ENCODE data around the gene IL1RAPL1.

IL1RAPL1 gene

GRCh38 chrX:29876733-29877132 is 1289.5 kb downstream of the IL1RAPL1 start:
- no peaks in the 10 kb centered on the region for H3K4me1 ChIP-seq (ENCODE audit: control insufficient read depth, insufficient read depth, low read length)
- H3K9me3 ChIP-seq (ENCODE audit: control insufficient read depth, insufficient read depth, low read length): no peaks in the 10 kb centered on the region
- H3K9ac ChIP-seq (ENCODE audit: low read depth, low read length): no peak overlapping the region
- no peak overlapping the region for H3K4me3 ChIP-seq (ENCODE audit: low read depth, low read length)
- H3K27me3 ChIP-seq (ENCODE audit: control insufficient read depth, insufficient read depth, low read length): no peaks in the 10 kb centered on the region
- no peaks in the 10 kb centered on the region for H3K36me3 ChIP-seq (ENCODE audit: control insufficient read depth, insufficient read depth, low read length)

GRCh38 chrX:29880977-29881376 is 1293.7 kb downstream of the IL1RAPL1 start:
- Histone ChIP-seq H3K27me3 (ENCODE audit: control insufficient read depth, insufficient read depth, low read length) (no peaks in the 10 kb centered on the region), H3K4me3 (ENCODE audit: low read depth, low read length) (no peak overlapping the region), H3K9me3 (ENCODE audit: control insufficient read depth, insufficient read depth, low read length) (no peaks in the 10 kb centered on the region), H3K36me3 (ENCODE audit: control insufficient read depth, insufficient read depth, low read length) (no peaks in the 10 kb centered on the region), H3K9ac (ENCODE audit: low read depth, low read length) (no peak overlapping the region), H3K4me1 (ENCODE audit: control insufficient read depth, insufficient read depth, low read length) (no peaks in the 10 kb centered on the region)

- H3K9me3 ChIP-seq (ENCODE audit: control insufficient read depth, insufficient read depth, low read length): no peaks in the 10 kb centered on the region
- no peaks in the 10 kb centered on the region for H3K27me3 ChIP-seq (ENCODE audit: control insufficient read depth, insufficient read depth, low read length)
- no peaks in the 10 kb centered on the region for H3K4me1 ChIP-seq (ENCODE audit: control insufficient read depth, insufficient read depth, low read length)
- H3K9ac ChIP-seq (ENCODE audit: low read depth, low read length): no peak overlapping the region
- no peak overlapping the region for H3K4me3 ChIP-seq (ENCODE audit: low read depth, low read length)
- no peaks in the 10 kb centered on the region for H3K36me3 ChIP-seq (ENCODE audit: control insufficient read depth, insufficient read depth, low read length)
Measured at GRCh38 chrX:29890004-29890403, 1302.8 kb downstream of the IL1RAPL1 start.

GRCh38 chrX:29890646-29891200 is 1303.5 kb downstream of the IL1RAPL1 start:
- no peaks in the 10 kb centered on the region for H3K36me3 ChIP-seq (ENCODE audit: control insufficient read depth, insufficient read depth, low read length)
- no peak overlapping the region for H3K9ac ChIP-seq (ENCODE audit: low read depth, low read length)
- no peaks in the 10 kb centered on the region for H3K27me3 ChIP-seq (ENCODE audit: control insufficient read depth, insufficient read depth, low read length)
- no peak overlapping the region for H3K4me3 ChIP-seq (ENCODE audit: low read depth, low read length)
- no peaks in the 10 kb centered on the region for H3K4me1 ChIP-seq (ENCODE audit: control insufficient read depth, insufficient read depth, low read length)
- H3K9me3 ChIP-seq (ENCODE audit: control insufficient read depth, insufficient read depth, low read length): no peaks in the 10 kb centered on the region

- H3K9ac ChIP-seq (ENCODE audit: low read depth, low read length): no peak overlapping the region
- no peak overlapping the region for H3K4me3 ChIP-seq (ENCODE audit: low read depth, low read length)
- H3K9me3 ChIP-seq (ENCODE audit: control insufficient read depth, insufficient read depth, low read length): no peaks in the 10 kb centered on the region
- no peaks in the 10 kb centered on the region for H3K27me3 ChIP-seq (ENCODE audit: control insufficient read depth, insufficient read depth, low read length)
- no peaks in the 10 kb centered on the region for H3K36me3 ChIP-seq (ENCODE audit: control insufficient read depth, insufficient read depth, low read length)
- no peaks in the 10 kb centered on the region for H3K4me1 ChIP-seq (ENCODE audit: control insufficient read depth, insufficient read depth, low read length)
Measured at GRCh38 chrX:29902004-29902403, 1314.8 kb downstream of the IL1RAPL1 start.

- Histone ChIP-seq H3K4me3 (ENCODE audit: low read depth, low read length) (no peak overlapping the region), H3K27me3 (ENCODE audit: control insufficient read depth, insufficient read depth, low read length) (no peaks in the 10 kb centered on the region), H3K9me3 (ENCODE audit: control insufficient read depth, insufficient read depth, low read length) (no peaks in the 10 kb centered on the region), H3K36me3 (ENCODE audit: control insufficient read depth, insufficient read depth, low read length) (no peaks in the 10 kb centered on the region), H3K9ac (ENCODE audit: low read depth, low read length) (no peak overlapping the region), H3K4me1 (ENCODE audit: control insufficient read depth, insufficient read depth, low read length) (no peaks in the 10 kb centered on the region)
Measured at GRCh38 chrX:29903360-29903759, 1316.1 kb downstream of the IL1RAPL1 start.

- Histone ChIP-seq H3K27me3 (ENCODE audit: control insufficient read depth, insufficient read depth, low read length) (no peaks in the 10 kb centered on the region), H3K9me3 (ENCODE audit: control insufficient read depth, insufficient read depth, low read length) (no peaks in the 10 kb centered on the region), H3K4me3 (ENCODE audit: low read depth, low read length) (no peak overlapping the region), H3K4me1 (ENCODE audit: control insufficient read depth, insufficient read depth, low read length) (no peaks in the 10 kb centered on the region), H3K9ac (ENCODE audit: low read depth, low read length) (no peak overlapping the region), H3K36me3 (ENCODE audit: control insufficient read depth, insufficient read depth, low read length) (no peaks in the 10 kb centered on the region)
Measured at GRCh38 chrX:29911673-29912072, 1324.4 kb downstream of the IL1RAPL1 start.

GRCh38 chrX:29913647-29914046 is 1326.4 kb downstream of the IL1RAPL1 start:
- H3K9me3 ChIP-seq (ENCODE audit: control insufficient read depth, insufficient read depth, low read length): no peaks in the 10 kb centered on the region
- no peak overlapping the region for H3K9ac ChIP-seq (ENCODE audit: low read depth, low read length)
- no peaks in the 10 kb centered on the region for H3K27me3 ChIP-seq (ENCODE audit: control insufficient read depth, insufficient read depth, low read length)
- no peaks in the 10 kb centered on the region for H3K36me3 ChIP-seq (ENCODE audit: control insufficient read depth, insufficient read depth, low read length)
- H3K4me3 ChIP-seq (ENCODE audit: low read depth, low read length): no peak overlapping the region
- no peaks in the 10 kb centered on the region for H3K4me1 ChIP-seq (ENCODE audit: control insufficient read depth, insufficient read depth, low read length)

- H3K9me3 ChIP-seq (ENCODE audit: control insufficient read depth, insufficient read depth, low read length): no peaks in the 10 kb centered on the region
- no peaks in the 10 kb centered on the region for H3K27me3 ChIP-seq (ENCODE audit: control insufficient read depth, insufficient read depth, low read length)
- no peaks in the 10 kb centered on the region for H3K36me3 ChIP-seq (ENCODE audit: control insufficient read depth, insufficient read depth, low read length)
- H3K9ac ChIP-seq (ENCODE audit: low read depth, low read length): no peak overlapping the region
- peaks cover 15% of the 10 kb centered on the region for H3K4me1 ChIP-seq (ENCODE audit: control insufficient read depth, insufficient read depth, low read length)
- H3K4me3 ChIP-seq (ENCODE audit: low read depth, low read length): no peak overlapping the region
Measured at GRCh38 chrX:29922607-29923006, 1335.4 kb downstream of the IL1RAPL1 start.

GRCh38 chrX:29926056-29926455 is 1338.8 kb downstream of the IL1RAPL1 start:
- no peaks in the 10 kb centered on the region for H3K27me3 ChIP-seq (ENCODE audit: control insufficient read depth, insufficient read depth, low read length)
- H3K9ac ChIP-seq (ENCODE audit: low read depth, low read length): no peak overlapping the region
- H3K9me3 ChIP-seq (ENCODE audit: control insufficient read depth, insufficient read depth, low read length): no peaks in the 10 kb centered on the region
- no peak overlapping the region for H3K4me3 ChIP-seq (ENCODE audit: low read depth, low read length)
- H3K4me1 ChIP-seq (ENCODE audit: control insufficient read depth, insufficient read depth, low read length): peaks cover 9% of the 10 kb centered on the region
- no peaks in the 10 kb centered on the region for H3K36me3 ChIP-seq (ENCODE audit: control insufficient read depth, insufficient read depth, low read length)

- Histone ChIP-seq H3K36me3 (ENCODE audit: control insufficient read depth, insufficient read depth, low read length) (no peaks in the 10 kb centered on the region), H3K9ac (ENCODE audit: low read depth, low read length) (no peak overlapping the region), H3K27me3 (ENCODE audit: control insufficient read depth, insufficient read depth, low read length) (no peaks in the 10 kb centered on the region), H3K4me3 (ENCODE audit: low read depth, low read length) (no peak overlapping the region), H3K4me1 (ENCODE audit: control insufficient read depth, insufficient read depth, low read length) (peaks cover 3% of the 10 kb centered on the region), H3K9me3 (ENCODE audit: control insufficient read depth, insufficient read depth, low read length) (no peaks in the 10 kb centered on the region)
Measured at GRCh38 chrX:29926659-29927058, 1339.4 kb downstream of the IL1RAPL1 start.

GRCh38 chrX:29935455-29935854 is 1348.2 kb downstream of the IL1RAPL1 start:
- no peaks in the 10 kb centered on the region for H3K27me3 ChIP-seq (ENCODE audit: control insufficient read depth, insufficient read depth, low read length)
- H3K9ac ChIP-seq (ENCODE audit: low read depth, low read length): no peak overlapping the region
- no peaks in the 10 kb centered on the region for H3K36me3 ChIP-seq (ENCODE audit: control insufficient read depth, insufficient read depth, low read length)
- H3K4me1 ChIP-seq (ENCODE audit: control insufficient read depth, insufficient read depth, low read length): peaks cover 14% of the 10 kb centered on the region
- no peaks in the 10 kb centered on the region for H3K9me3 ChIP-seq (ENCODE audit: control insufficient read depth, insufficient read depth, low read length)
- H3K4me3 ChIP-seq (ENCODE audit: low read depth, low read length): no peak overlapping the region
